Coronary artery (tissue), 2 donors: ENCODE data around the gene HIC1.

Experiments
- DNase-seq: peaks from one replicate; pipeline ENCODE4 v3.0.0-alpha.2; 2017; ENCODE audit warnings: low spot score
- H3K27ac ChIP-seq, 2 donors: fragments of 200-600 bp; sonication (generic); one replicate each; pipeline ENCODE4 v1.5.1; 2016 to 2019
- H3K4me3 ChIP-seq: fragments of 200-600 bp; sonication (generic); 2 replicates; pipeline ENCODE4 v1.5.1; 2016; ENCODE audit warnings: mild to moderate bottlenecking, moderate library complexity
- CTCF ChIP-seq: fragments of 200-600 bp; sonication (generic); IDR thresholded peaks from one replicate; pipeline ENCODE4 v1.5.1; 2019; ENCODE audit warnings: antibody characterized with exemption

HIC1 gene

DNA sequence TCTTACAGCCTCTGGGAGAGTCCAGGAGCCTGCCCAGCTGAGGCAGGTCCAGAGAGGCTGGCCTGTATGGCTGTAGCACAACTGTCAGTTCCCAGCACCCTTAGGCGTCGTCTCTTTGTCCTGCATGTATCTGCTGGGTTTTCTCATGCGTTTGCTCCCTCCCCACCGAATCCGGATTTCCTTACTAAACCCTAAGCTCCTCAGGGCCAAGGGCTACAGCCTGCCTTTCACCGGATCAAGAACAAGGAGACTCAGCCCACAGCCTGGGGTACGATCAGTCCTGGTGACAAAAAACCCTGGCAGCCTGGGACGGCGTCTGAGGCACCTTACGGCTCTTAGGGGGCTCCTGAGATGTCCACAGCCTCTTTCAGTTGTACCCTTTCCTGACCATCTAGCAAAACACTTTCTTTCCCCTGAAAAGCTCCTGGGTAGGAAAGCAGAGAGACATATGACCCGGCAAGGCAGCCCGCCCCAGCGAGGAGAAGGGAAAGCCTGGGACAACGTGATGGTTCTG lies 12.2 kb downstream of the HIC1 start:
- DNase-seq: no peak
- peak overlapping the region in 1 of 2 donors; percentile 84 for H3K27ac ChIP-seq
- no peak for TF ChIP-seq CTCF
- no peak overlapping the region for H3K4me3 ChIP-seq

GRCh38 chr17:2067608-2068024 lies 12.7 kb downstream of the HIC1 start:
- peak overlapping the region in 1 of 2 donors; percentile 84 for H3K27ac ChIP-seq
- DNase-seq: no peak
- H3K4me3 ChIP-seq: no peak overlapping the region
- TF ChIP-seq CTCF: no peak

GRCh38 chr17:2068031-2068518 lies 13.2 kb downstream of the HIC1 start:
- H3K4me3 ChIP-seq: no peak overlapping the region
- TF ChIP-seq CTCF: no peak
- no peak for DNase-seq
- peak overlapping the region in 1 of 2 donors; percentile 84 for H3K27ac ChIP-seq

- Histone ChIP-seq H3K4me3 (no peak overlapping the region), H3K27ac (peak overlapping the region; percentile 7 to 84)
- TF ChIP-seq CTCF: no peak
- DNase-seq: no peak
Measured at GRCh38 chr17:2068519-2069051, 13.7 kb downstream of the HIC1 start.

GRCh38 chr17:2070241-2071023 lies 15.5 kb downstream of the HIC1 start:
- no peak for DNase-seq

GRCh38 chr17:2071024-2071385 lies 16.1 kb downstream of the HIC1 start:
- Histone ChIP-seq H3K4me3 (no peak overlapping the region), H3K27ac (peak overlapping the region in 1 of 2 donors; percentile 83)
- TF ChIP-seq CTCF: no peak
- no peak for DNase-seq

More at GRCh38 chr17:2070241-2071023, 15.5 kb downstream of the HIC1 start:
- no peak for TF ChIP-seq CTCF
- Histone ChIP-seq H3K4me3 (no peak overlapping the region), H3K27ac (peak overlapping the region in 1 of 2 donors; percentile 83)
